Astrocyte (in vitro differentiated cells and primary cell): ENCODE results near the gene NKAIN4. TPM values are rescaled to one million over a fixed set of nuclear protein-coding genes. Genes with fewer than 3 reads are reported as not detected.

Experiments used
- DNase-seq: peaks from one replicate; pipeline ENCODE4 v3.0.0-alpha.2; 2010; ENCODE audit warnings: low read depth
- FAIRE-seq: peaks from 2 replicates; lab custom pipeline; 2011; peaks lifted over from hg19 to GRCh38; lab: Jason Lieb, UNC
- H2AFZ ChIP-seq: 2 replicates; pipeline ENCODE4 v1.6.0; 2012; ENCODE audit warnings: low read depth, low read length, inconsistent platforms
- H3K27ac ChIP-seq: 2 replicates; pipeline ENCODE4 v1.5.1; 2011; ENCODE audit warnings: low read depth, low read length, inconsistent platforms
- H3K27me3 ChIP-seq: 2 replicates; pipeline ENCODE4 v1.6.0; 2011; ENCODE audit warnings: low read length, inconsistent platforms; ENCODE audit not compliant: insufficient read depth
- H3K36me3 ChIP-seq: 2 replicates; pipeline ENCODE4 v1.5.1; 2011; ENCODE audit warnings: low read length, inconsistent platforms; ENCODE audit not compliant: insufficient read depth
- H3K4me1 ChIP-seq: 2 replicates; pipeline ENCODE4 v1.5.1; 2011; ENCODE audit warnings: low read length, inconsistent platforms; ENCODE audit not compliant: insufficient read depth
- H3K4me2 ChIP-seq: 2 replicates; pipeline ENCODE4 v1.6.0; 2012; ENCODE audit warnings: low read length, inconsistent platforms
- H3K4me3 ChIP-seq: 2 replicates; pipeline ENCODE4 v1.5.1; 2011; ENCODE audit warnings: low read depth, mild to moderate bottlenecking, low read length, inconsistent platforms; ENCODE audit not compliant: insufficient read depth
- H3K79me2 ChIP-seq: 2 replicates; pipeline ENCODE4 v1.6.0; 2012; ENCODE audit warnings: mild to moderate bottlenecking, low read length, inconsistent platforms; ENCODE audit not compliant: insufficient read depth
- H3K9ac ChIP-seq: 2 replicates; pipeline ENCODE4 v1.6.0; 2012; ENCODE audit warnings: mild to moderate bottlenecking, low read length, inconsistent platforms
- H3K9me3 ChIP-seq: 2 replicates; pipeline ENCODE4 v1.5.1; 2012; ENCODE audit warnings: low read depth, mild to moderate bottlenecking, low read length, inconsistent platforms; ENCODE audit not compliant: insufficient read depth
- H4K20me1 ChIP-seq: 2 replicates; pipeline ENCODE4 v1.6.0; 2012; ENCODE audit warnings: low read length, inconsistent platforms; ENCODE audit not compliant: insufficient read depth
- H3K27ac Mint-ChIP-seq: one replicate; pipeline ENCODE4 v1.8.0; 2021; ENCODE audit warnings: mild to moderate bottlenecking, mixed read lengths; ENCODE audit not compliant: unreplicated experiment
- H3K27me3 Mint-ChIP-seq: one replicate; pipeline ENCODE4 v1.8.0; 2021; ENCODE audit warnings: low read depth, mixed read lengths; ENCODE audit not compliant: unreplicated experiment
- H3K36me3 Mint-ChIP-seq: one replicate; pipeline ENCODE4 v1.8.0; 2021; ENCODE audit warnings: low read depth, mixed read lengths; ENCODE audit not compliant: unreplicated experiment
- H3K4me1 Mint-ChIP-seq: one replicate; pipeline ENCODE4 v1.8.0; 2021; ENCODE audit warnings: low read depth, mixed read lengths; ENCODE audit not compliant: unreplicated experiment
- H3K4me3 Mint-ChIP-seq: one replicate; pipeline ENCODE4 v1.8.0; 2021; ENCODE audit warnings: mild to moderate bottlenecking, moderate library complexity, mixed read lengths; ENCODE audit not compliant: unreplicated experiment
- H3K9me3 Mint-ChIP-seq: one replicate; pipeline ENCODE4 v1.8.0; 2021; ENCODE audit warnings: mild to moderate bottlenecking, mixed read lengths; ENCODE audit not compliant: unreplicated experiment
- EZH2 ChIP-seq: IDR thresholded peaks from 2 replicates; pipeline ENCODE4 v1.6.1; 2012; ENCODE audit warnings: mild to moderate bottlenecking, low read length, inconsistent platforms; ENCODE audit not compliant: insufficient read depth
- total RNA-seq: library from RNA; stranded (reverse); gene quantifications from 2 replicates; pipeline ENCODE4 v1.2.1, GENCODE V29; 2021
- TF ChIP-seq, protein P1 (sequence below): IDR thresholded peaks from 2 replicates; pipeline ENCODE4 v1.5.1; 2011; ENCODE audit warnings: low read depth, mild to moderate bottlenecking, inconsistent platforms, low read length, moderate library complexity; ENCODE audit not compliant: insufficient read depth

Gene NKAIN4
- total RNA-seq, 1 donor from 2014 or later, result 162 TPM

DNA sequence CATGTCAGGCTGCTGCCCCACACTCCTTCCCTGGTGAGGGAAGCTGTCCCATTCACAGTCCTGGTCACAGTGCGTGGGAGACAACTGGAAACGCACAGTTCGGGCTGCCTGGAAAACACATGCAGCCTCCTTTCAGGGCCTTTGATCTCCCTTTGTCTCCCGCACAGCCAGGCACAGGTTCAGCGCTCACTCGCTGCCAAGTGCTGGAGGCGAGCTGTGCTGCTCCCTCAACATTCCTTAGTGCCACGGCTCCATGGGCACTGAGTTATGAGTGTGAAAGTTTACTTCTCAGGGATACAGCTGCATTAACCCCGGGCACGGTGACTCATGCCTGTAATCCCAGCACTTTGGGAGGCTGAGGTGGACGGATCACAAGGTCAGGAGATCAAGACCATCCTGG lies 47.4 kb downstream of the NKAIN4 start:
- Mint-ChIP-seq H3K27ac (peak overlapping the region; percentile 62), H3K36me3 (peaks cover 23% of the 10 kb centered on the region)
- peak overlapping the region; percentile 46 for H3K9ac ChIP-seq

DNA sequence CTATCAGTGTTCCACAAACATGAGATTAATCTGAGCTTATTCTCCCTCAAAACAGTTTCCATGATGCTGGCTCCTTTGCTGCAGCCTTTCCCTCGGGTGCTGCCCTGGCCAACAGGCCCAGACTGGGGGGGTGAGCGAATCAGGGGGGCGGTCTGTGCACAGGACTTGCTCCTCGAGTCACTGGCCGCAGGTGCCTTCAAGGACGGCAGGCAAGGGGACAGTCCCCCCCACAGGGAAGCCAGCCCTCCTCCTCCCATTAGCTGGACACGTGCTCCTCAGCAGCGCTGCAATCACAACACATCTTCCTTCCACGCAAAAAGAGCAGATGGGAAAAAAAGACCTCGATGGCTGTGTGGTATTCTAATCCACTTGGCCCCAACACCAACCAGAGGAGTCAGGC lies 48.4 kb downstream of the NKAIN4 start:
- no peak overlapping the region for H3K4me3 ChIP-seq
- H3K79me2 ChIP-seq, result peaks cover 97% of the 10 kb centered on the region
- no peak overlapping the region for H2AFZ ChIP-seq
- no peak for FAIRE-seq
- no peak for DNase-seq
- H3K4me2 ChIP-seq, result no peak overlapping the region
- H4K20me1 ChIP-seq, result peaks cover 100% of the 10 kb centered on the region
- Mint-ChIP-seq H3K4me1 (peaks cover 33% of the 10 kb centered on the region), H3K9me3 (no peaks in the 10 kb centered on the region), H3K27me3 (no peaks in the 10 kb centered on the region), H3K36me3 (peaks cover 26% of the 10 kb centered on the region), H3K27ac (no peak overlapping the region), H3K4me3 (no peak overlapping the region)
- peaks cover 7% of the 10 kb centered on the region for H3K4me1 ChIP-seq
- TF ChIP-seq, protein P1, sequence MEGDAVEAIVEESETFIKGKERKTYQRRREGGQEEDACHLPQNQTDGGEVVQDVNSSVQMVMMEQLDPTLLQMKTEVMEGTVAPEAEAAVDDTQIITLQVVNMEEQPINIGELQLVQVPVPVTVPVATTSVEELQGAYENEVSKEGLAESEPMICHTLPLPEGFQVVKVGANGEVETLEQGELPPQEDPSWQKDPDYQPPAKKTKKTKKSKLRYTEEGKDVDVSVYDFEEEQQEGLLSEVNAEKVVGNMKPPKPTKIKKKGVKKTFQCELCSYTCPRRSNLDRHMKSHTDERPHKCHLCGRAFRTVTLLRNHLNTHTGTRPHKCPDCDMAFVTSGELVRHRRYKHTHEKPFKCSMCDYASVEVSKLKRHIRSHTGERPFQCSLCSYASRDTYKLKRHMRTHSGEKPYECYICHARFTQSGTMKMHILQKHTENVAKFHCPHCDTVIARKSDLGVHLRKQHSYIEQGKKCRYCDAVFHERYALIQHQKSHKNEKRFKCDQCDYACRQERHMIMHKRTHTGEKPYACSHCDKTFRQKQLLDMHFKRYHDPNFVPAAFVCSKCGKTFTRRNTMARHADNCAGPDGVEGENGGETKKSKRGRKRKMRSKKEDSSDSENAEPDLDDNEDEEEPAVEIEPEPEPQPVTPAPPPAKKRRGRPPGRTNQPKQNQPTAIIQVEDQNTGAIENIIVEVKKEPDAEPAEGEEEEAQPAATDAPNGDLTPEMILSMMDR, result no peak
- TF ChIP-seq EZH2, result no peak
- peaks cover 59% of the 10 kb centered on the region for H3K36me3 ChIP-seq
- H3K27ac ChIP-seq, result no peak overlapping the region
- no peaks in the 10 kb centered on the region for H3K9me3 ChIP-seq
- no peak overlapping the region for H3K9ac ChIP-seq
- H3K27me3 ChIP-seq, result no peaks in the 10 kb centered on the region

More for the DNA sequence above, 47.4 kb downstream of the NKAIN4 start:
- Histone ChIP-seq H3K79me2 (peaks cover 97% of the 10 kb centered on the region), H3K36me3 (peaks cover 57% of the 10 kb centered on the region), H4K20me1 (peaks cover 100% of the 10 kb centered on the region), H3K4me3 (no peak overlapping the region), H3K4me2 (peak overlapping the region; percentile 34), H3K27ac (no peak overlapping the region), H3K4me1 (peaks cover 7% of the 10 kb centered on the region), H3K9me3 (no peaks in the 10 kb centered on the region), H2AFZ (no peak overlapping the region), H3K27me3 (no peaks in the 10 kb centered on the region)
- DNase-seq, result peak; percentile 41
- Mint-ChIP-seq H3K9me3 (no peaks in the 10 kb centered on the region), H3K4me1 (peaks cover 35% of the 10 kb centered on the region), H3K4me3 (no peak overlapping the region), H3K27me3 (no peaks in the 10 kb centered on the region)
- TF ChIP-seq EZH2, result no peak
- TF ChIP-seq, protein P1, result no peak
- FAIRE-seq, result no peak

DNA sequence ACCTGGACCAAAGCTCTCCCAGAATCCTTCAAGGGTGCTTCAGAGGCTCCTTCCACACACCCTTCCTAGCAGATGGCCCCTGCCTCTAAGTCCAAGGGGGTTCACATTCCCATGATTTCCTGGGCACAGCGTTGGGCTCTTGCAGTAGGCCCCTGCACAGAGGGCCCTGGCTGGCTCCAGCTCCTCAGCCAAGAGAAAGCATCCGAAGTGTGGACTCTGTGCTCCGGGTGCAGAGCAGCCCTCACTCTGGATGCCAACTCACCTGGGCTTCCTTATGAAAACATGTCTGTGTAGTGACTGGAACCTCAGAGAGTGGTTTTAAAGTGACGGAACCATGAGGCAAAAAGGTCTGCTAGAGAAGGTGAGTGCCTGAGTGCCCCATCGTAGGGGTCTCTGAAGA lies 49.9 kb downstream of the NKAIN4 start:
- no peaks in the 10 kb centered on the region for H3K27me3 ChIP-seq
- peaks cover 24% of the 10 kb centered on the region for H3K4me1 Mint-ChIP-seq
- H2AFZ ChIP-seq, result no peak overlapping the region
- no peak for TF ChIP-seq EZH2
- TF ChIP-seq, protein P1, result no peak
- no peak overlapping the region for H3K27ac Mint-ChIP-seq
- peaks cover 23% of the 10 kb centered on the region for H3K36me3 Mint-ChIP-seq
- H3K9me3 Mint-ChIP-seq, result no peaks in the 10 kb centered on the region
- no peak overlapping the region for H3K4me3 ChIP-seq
- peaks cover 51% of the 10 kb centered on the region for H3K36me3 ChIP-seq
- H3K27me3 Mint-ChIP-seq, result no peaks in the 10 kb centered on the region
- no peaks in the 10 kb centered on the region for H3K9me3 ChIP-seq
- H3K9ac ChIP-seq, result no peak overlapping the region
- peaks cover 100% of the 10 kb centered on the region for H4K20me1 ChIP-seq
- H3K4me3 Mint-ChIP-seq, result no peak overlapping the region
- FAIRE-seq (no peak), DNase-seq (no peak)
- H3K27ac ChIP-seq, result no peak overlapping the region
- peaks cover 97% of the 10 kb centered on the region for H3K79me2 ChIP-seq
- peaks cover 7% of the 10 kb centered on the region for H3K4me1 ChIP-seq
- no peak overlapping the region for H3K4me2 ChIP-seq
